Renal cortex interstitium (tissue), 11 donors: ENCODE data around the gene LINC01488. TPM values are rescaled to one million over a fixed set of nuclear protein-coding genes. Genes with fewer than 3 reads are reported as not detected.

Source experiments
- DNase-seq, 11 donors: peaks; one replicate each; pipeline ENCODE4 v3.0.0-alpha.2; 2013; ENCODE audit warnings: low read depth in 9 of 11, low spot score in 4 of 11; ENCODE audit errors: extremely low read depth in 1 of 11
- polyA plus RNA-seq, 3 donors: library from polyadenylated mRNA; unstranded; fragments of 120-200 nt; gene quantifications; one replicate each; pipeline ENCODE4 v1.2.1, GENCODE V29; 2013; ENCODE audit not compliant: insufficient read length in 3 of 3

Gene LINC01488
- polyA plus RNA-seq, 3 donors = 0.06 to 0.09 (median 0.08) TPM

DNA sequence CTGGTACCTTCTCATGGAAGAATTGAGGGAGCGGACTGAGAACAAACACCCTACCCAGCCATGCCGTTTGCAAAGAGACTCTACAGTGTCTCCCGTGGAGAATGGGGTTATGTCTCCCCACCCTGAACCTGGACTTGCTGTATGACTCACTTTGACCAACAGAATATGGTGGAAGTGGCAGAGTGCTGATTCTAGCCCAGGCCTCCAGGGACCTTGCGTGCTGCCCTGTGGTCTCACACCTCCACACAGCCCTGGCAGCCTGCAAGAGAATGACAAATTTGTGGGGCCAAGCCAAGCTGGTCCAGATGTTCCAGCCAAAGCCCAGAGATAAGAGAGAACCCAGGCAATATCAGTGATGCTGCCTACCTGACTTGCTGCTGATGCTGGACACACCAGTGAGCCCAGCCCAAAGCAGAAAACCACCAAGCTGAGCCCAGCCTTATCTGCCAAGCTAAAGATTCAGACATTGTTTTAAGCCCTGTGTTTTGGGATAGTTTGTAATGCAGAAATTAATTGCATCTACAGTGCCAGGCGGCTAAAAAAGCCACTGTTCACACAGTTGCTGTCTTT lies 8.1 kb upstream of the LINC01488 start:
- DNase-seq = no peak

DNA sequence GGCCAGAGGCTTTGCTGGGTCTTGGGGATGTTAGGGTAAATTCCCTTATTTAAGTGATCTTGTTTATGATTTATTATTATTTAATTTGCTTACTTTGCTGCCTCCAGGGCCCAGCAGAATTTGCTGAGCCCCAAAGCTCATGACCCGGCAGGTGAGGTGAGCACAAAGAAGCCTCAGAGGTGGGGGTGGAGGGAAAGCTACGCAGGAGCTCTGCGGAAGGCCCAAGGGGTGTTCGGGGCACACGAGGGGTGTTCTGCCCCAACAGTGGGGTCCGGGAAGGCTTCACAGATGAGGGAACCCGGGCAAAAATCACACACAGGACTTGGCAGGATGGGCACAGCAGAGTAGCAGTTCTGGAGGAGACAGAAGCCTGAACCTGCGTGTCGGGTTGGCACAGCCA lies 6.7 kb upstream of the LINC01488 start:
- no peak for DNase-seq

DNA sequence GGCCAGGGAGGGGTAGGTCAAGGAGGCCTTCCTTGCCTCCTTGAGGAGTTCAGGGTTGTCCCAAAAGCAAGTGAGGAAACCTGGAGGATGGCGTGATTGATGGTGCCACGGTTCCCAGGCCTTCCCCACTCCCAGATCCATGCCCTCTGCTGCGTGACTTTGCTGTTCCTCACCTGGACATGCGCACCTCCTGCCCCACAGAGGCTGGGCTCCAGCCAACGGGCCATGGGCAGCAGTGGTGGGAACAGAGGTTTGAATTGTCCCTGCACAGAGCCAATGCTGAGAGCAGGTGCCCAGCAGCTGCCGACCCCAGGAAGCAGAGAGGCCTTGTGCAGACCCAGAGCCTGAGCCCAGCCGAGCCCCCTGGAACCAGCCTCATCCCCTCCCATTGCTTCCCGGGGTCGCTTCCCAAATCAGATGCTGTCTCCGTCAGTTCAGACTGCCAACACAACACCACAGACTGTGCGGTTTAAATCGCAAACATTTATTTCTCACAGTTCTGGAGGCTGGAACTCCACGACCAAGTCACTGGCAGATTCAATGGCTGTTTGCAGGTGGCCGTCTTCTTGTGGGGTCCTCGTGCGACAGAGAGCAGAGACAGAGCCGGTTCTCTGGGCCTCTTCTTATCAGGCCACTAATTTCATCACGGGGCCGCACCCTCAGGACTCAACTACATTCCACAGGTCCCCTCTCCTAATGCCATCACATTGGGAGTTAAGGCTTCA lies 6.2 kb upstream of the LINC01488 start:
- DNase-seq = no peak

DNA sequence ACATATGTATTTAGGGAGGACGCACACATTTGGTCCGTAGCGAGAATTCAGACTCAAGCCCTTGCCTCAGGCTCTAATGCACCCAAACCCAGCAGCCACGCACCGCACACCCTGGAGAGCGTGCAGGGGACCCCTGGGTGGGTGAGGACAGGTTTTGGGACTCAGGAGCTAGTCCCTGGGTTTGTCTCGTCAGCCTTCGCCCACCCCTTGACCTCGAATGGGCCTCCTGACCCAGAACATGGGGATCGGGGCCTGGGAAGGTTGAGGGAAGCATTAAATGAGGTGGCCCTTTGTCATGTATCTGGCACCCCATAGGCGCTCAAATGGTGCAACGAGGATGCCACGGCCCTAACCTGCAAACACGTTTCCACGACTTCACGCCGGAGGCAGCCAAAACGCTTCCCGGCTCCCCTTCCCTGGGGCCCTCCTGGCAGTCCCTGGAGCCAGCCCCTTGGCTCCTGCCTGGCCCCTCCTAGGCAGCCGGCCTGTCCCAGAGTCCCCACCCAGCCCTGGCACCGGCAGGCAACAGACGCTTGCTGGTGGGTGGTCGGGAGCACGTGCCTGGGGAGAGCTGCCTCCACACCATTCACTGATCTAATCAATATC lies 5.5 kb upstream of the LINC01488 start:
- no peak for DNase-seq

DNA sequence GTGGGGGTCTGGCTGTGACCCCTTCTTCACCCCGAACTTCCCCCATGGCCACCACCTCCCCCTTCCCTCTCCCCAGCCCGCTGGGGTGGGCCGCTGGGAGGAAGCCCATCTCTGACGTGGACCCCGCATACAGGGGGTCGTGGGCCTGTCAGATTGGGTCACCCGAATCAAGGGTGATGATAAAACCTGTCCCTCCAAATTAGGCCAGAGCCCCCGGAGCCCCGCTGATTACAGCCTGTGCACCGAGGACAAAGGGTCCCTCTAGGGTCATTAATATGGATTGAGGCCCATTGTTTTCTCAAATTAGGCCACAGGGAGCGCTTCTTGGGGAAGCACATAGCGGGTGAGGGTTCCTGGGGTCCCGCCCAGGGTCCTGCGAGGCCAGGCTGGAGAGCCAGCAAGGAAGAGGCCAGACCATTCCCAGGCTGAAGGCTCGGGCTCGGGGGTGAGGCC lies 4.9 kb upstream of the LINC01488 start:
- no peak for DNase-seq

DNA sequence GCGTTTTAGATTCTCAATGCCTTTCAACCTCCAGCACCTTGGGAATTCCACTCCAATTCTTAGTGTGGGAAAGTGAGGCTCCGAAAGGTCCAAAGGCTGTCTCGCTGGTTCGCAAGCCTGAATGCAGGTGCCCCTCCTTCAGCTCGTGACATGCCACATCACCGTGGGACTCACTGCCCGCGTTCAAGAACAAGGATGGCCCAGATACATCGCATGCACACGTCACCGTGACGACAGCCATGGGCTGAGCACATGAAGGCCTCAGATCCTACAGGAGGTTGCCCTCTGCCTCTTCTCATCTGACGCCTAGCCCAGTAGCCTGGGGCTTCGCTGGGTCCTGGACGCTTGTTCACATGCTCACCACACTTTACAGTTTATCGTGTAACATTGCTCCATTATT lies 4.4 kb upstream of the LINC01488 start:
- no peak for DNase-seq

DNA sequence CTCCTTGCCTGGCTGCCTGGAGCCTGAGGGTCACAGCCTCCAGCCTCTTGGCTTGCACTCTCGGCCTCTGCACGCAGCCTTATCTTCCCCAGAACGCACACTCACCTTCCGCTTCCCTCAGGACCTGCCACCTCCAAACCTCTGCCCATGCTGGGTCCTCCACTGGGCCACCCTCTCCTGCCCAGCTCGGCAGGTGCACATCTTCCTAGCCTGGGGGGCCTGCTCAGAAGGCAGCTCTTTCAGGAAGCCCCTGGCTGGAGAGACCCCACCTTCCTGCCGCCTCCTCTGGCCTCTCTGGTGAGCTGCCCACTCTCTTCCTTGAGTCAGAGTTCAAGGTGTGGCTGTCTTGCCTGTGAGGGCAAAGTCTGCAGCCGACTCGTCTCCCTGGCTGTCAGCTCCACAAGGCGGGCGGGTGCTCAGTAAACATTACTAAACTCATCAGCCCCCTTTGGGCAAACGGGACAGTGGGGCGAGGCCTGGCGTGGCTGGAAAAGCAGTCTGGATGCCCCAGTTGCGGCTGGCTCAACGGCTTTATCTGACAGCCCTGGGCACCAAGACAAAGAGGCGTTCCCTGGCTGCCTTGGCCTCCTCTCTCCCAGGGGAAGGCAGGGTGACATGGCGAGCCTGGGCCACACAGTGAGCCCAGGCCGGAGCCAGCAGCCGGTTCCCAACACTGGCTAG lies 1.7 kb upstream of the LINC01488 start:
- DNase-seq = no peak

DNA sequence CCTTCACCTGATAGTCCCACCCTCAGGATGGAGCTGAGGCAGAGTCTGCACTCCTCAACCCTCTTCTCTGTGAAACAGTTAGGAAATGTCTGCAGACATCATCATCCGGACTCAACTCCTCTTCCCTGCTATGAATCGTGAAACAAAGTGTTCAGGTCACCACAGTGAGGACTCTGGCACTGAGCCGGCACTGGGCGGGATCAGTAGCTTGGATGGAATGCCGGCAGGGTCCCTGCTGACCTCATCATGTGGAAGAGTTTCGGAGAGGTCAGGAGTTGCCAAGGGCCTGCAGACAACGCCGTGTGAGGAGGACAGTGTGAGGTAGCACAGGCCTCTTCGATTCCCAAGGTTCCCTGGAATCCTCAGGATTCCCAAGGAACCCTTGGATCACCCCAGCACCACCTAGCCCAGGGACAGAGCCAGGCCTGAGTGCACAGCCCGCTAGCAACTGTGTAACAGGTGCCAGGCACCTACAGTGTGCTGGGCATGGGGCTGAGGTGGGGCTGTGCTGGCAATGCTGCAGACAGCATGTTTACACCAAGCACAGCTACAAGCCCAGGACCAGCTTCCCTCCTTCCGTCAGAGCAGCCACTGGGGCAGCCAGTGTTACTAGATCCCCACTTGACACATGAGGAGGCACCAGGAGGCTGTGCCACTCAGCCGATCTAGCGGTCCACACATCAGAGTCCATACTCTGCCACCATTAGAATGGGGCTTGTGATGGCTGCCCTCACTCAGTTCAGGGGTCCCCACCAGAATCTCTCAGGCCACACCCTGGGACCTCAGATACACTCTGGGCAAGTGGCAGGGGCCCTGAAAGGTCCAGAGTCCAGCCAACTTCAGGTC lies 693 bp upstream of the LINC01488 start:
- DNase-seq = no peak

DNA sequence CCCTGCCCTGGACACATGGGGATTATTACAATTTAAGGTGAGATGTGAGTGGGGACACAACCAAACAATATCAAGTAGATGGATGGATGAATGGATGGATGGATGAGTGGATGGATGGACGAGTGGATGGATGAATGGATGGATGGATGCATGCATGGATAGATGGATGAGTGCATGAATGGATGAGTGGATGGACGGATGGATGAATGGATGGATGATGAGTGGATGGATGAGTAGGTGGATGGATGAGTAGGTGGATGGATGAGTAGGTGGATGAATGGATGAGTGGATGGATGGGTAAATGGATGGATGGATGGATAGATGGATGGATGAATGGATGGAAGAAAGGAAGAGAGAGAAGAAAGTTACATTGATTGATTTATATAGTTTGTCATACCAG lies 859 bp downstream of the LINC01488 start:
- DNase-seq = no peak

DNA sequence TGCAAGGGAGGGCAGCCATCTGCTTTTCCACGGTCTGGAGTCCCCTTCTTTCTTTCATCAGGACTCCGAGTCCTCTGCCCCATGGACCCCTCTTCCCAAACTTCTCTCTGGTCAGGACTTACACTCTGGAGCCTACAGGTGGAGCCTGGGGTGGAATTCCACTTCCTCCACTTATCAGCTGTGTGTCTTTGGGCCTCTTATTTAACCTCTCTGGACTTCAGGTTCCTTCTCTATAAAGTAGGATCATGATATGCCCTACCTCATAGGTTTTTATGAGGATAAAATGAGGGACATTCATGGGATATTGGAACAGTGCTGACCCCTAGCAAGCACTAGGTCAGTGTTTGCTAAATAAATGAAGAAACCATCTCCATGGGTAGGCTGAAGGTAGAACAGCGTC lies 1.7 kb downstream of the LINC01488 start:
- no peak for DNase-seq

DNA sequence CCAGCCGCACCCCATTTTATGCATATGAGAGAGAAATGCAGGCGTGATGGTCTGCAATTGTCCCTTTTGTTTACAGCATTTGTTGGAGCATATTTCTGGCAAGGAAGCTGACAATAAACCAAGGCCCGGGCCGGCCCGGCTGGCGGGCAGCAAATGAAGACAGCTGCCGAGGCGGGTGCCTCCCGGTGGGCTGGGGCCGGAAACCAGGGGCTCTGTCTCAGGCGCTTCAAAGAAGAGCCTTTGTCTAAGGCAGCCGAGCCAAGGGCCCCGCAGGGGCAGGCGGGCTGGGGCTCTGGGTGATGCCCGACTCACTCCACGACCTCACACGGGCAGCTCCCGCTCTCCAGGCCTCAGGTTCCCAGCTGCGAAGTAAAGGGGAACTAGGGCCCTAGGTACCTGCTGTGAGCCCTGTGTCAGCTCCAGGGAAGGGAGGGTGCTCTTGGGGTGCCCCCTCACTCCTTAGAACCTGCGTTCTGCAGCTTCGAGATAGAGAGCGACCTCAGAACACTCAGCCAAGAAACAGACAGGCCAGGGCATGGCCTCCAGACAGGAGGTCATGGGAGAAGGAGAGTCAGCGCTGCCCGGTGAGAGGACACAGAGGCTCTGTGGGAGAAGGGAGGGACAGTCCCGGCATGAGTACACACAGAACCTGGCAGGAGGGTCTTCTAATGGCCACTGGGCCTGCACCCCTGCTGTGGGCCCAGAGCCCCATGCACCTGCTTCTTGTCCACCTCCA lies 2.4 kb downstream of the LINC01488 start:
- DNase-seq = no peak

DNA sequence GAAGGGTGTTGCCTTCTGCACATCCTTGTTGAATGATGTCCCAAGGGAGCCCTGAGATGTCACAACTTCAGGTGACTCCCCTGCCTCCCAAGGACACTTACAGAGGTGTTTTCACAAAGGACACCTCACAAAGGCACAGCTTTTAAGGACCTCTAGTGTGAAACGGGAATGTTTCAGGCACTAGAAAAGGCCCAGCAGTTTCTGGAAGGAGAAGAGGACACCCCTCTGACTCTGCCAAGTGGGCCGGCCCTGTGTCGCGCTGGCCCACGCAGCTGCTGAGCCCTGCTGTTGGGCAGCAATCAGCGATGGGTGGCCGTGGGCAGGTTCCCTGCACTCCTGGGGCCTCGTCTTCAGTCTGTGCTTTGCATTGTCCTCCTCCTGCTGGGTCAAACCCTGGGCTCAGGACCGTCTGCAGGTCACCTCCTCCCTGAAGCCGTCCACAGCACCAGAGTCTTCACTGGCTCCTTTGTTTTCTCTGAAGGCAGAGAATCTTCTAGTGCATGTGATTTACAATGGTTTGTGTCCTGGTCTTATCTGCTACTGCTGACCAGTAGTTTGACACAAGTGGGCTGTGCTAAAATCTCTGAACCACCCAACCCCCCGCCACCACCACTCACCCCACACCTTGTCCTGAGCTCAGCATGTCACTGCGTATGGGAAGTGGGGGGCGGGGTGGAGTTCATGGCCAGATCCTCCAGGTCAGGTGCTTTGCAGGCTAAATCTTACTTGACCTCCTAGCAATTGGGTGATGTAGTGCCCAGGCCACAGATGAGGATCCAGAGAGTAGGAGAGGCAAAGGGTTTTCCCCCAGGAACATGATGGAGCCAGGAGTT lies 3.2 kb downstream of the LINC01488 start:
- no peak for DNase-seq

DNA sequence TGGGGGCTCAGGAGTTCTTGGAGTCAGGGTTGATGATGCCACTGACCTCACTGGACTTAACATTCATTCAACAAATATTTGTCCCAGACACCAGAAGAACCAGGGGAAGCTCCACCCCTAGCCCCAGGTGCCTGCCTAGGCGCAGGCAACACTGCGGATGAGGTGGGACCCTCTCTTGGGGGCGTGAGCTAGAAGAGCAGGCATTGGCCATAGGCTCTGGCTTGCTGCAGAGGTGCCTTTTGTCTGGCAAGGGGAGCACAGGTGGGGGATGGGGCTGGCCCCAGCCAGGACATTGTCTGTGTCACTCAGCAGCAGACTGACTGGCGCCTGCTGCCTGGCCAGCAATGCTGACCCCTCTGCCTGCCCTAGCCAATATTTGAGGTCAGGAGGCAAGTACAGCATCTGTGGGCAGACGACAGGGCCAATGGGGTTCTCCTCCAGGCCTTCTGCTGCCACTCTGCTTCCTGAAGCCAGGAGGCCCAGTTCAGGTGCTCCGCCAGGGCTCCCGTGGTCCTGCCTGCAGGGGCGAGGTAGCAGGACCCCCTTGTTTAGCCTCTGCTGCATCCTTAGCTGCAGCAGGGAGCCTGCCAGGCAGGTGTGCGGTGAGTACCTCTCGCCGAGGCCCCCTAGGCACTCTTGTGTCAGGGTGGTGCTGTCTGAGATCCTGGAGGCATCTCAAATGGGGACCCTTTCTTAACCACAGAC lies 4.0 kb downstream of the LINC01488 start:
- DNase-seq = no peak

DNA sequence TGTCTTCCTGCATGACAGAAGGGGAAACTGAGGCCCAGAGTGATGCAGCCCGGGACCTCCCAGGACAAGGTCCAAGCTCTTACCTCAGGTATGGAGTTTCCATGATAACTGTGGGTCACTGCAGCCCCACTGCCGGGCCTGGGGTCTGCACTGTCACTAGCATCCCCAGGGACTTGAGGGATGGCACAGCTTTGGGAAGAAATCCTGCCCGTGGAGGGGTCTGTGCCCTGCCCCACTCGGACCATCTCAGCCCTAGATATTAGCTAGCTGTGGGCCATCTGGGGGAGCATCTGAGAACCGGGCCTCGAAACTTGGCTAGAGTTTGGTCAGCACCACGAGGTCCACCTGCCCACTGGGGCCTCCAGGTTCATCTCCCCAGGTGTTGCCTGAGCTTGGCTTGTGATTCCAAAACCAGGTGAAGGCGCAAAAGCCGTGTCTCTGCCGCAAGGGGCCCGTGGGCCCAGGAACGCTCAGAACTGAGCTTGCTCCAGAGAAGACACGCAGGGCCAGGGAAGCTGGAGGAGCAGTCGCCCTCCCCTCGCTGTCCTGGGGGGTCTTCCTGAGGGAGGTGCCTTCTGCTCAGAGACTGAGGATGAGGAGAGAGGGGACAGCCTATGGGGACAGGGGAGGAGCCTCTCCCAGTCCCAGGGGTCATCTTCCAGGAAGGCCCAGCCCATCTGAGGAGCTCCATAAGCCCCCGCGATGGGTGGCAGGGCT lies 4.8 kb downstream of the LINC01488 start:
- no peak for DNase-seq

DNA sequence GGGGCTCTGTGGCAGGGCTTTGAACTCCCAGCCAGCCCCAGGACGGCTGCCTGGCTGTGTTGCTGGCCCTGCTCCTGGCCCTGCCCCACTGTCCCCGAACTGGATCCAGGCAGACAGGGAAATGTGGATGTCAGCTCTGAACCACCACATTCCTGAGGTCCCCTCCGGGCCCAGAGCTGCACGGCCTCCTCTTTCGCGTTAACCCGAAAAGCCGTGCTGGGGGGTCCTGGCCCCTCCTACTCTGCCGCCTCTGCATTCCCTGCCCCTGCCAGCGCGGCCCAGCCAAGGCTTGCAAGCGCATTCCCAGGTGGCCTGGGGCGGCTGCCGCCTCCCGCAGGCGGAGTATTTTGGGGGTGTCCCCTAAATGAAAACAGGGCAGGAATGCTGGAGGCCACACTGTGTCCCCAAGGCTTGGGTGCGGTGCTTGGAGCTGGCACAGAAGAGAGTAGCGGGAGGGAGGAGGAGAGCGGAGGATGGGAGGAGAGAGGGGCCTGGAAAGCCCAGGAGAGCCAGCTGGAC lies 5.4 kb downstream of the LINC01488 start:
- DNase-seq = no peak

DNA sequence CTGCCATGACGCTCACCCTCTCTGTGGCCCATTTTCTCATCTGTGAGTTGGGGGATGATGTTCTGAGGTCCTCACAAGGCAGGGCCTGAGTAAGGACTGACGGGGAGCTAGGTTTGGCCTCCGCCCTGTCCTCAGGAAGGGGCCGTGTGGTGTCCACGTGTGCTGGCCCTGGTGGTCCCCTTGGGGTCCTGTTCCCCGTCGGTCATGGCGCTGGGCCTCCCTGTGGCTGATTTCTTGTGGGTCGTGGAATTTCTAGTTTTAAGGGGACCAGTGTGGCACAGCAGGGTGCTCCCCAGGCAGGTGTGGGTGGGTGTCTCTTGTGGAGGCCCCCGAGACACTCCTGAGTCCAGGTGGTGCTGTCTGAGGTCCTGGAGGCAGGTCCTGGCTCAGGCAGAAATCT lies 5.9 kb downstream of the LINC01488 start:
- DNase-seq = no peak
